SK-N-SH treated with all-trans-retinoic acid at 6 μM for 48 hours (cell line): ENCODE measurements around the gene ERC1.
A peak's percentile ranks its signal among the peaks of the same experiment; 100 is the strongest.

ENCODE experiments used
- ATAC-seq: fragments of 200-7000 bp; cut with Tn5 transposase; 3 replicates; pipeline ENCODE4 v1.9.1; 2020; ENCODE audit warnings: mild to moderate bottlenecking, moderate library complexity
- ARNTL ChIP-seq: fragments of 450-650 bp; formaldehyde crosslinking; IDR thresholded peaks from 2 replicates; pipeline ENCODE4 v1.5.0; 2020; ENCODE audit warnings: low read depth, mild to moderate bottlenecking, moderate library complexity, borderline replicate concordance
- CSDC2 ChIP-seq: fragments of 250-450 bp; sonication (Bioruptor Pico); IDR thresholded peaks from 2 replicates; pipeline ENCODE4 v1.5.0; 2020; ENCODE audit warnings: mild to moderate bottlenecking, moderate library complexity
- ESRRG ChIP-seq: fragments of 250-450 bp; sonication (Bioruptor Pico); IDR thresholded peaks from 2 replicates; pipeline ENCODE4 v1.6.1; 2021; ENCODE audit warnings: mild to moderate bottlenecking
- GLIS3 ChIP-seq: fragments of 250-450 bp; sonication (Bioruptor Pico); IDR thresholded peaks from 2 replicates; pipeline ENCODE4 v1.5.0; 2020; ENCODE audit warnings: mild to moderate bottlenecking, moderate library complexity
- OSR1 ChIP-seq: fragments of 250-450 bp; sonication (Bioruptor Pico); IDR thresholded peaks from 2 replicates; pipeline ENCODE4 v1.8.0; 2022; ENCODE audit warnings: moderate library complexity, mild to moderate bottlenecking, inconsistent platforms
- SNAI2 ChIP-seq: fragments of 250-450 bp; sonication (Bioruptor Pico); IDR thresholded peaks from 2 replicates; pipeline ENCODE4 v1.5.0; 2020; ENCODE audit warnings: mild to moderate bottlenecking, moderate library complexity
- TCF4 ChIP-seq: fragments of 250-450 bp; sonication (Bioruptor Pico); IDR thresholded peaks from 2 replicates; pipeline ENCODE4 v1.8.0; 2021; ENCODE audit warnings: mild to moderate bottlenecking, moderate library complexity, borderline replicate concordance
- TOX ChIP-seq: fragments of 250-450 bp; sonication (Bioruptor Pico); IDR thresholded peaks from 2 replicates; pipeline ENCODE4 v1.8.0; 2021; ENCODE audit warnings: mild to moderate bottlenecking, moderate library complexity, borderline replicate concordance
- ZC3H10 ChIP-seq: fragments of 250-450 bp; sonication (Bioruptor Pico); IDR thresholded peaks from 2 replicates; pipeline ENCODE4 v1.5.1; 2021; ENCODE audit warnings: mild to moderate bottlenecking, moderate library complexity
- ZFP3 ChIP-seq: fragments of 250-450 bp; sonication (Bioruptor Pico); IDR thresholded peaks from 2 replicates; pipeline ENCODE4 v1.5.0; 2020; ENCODE audit warnings: mild to moderate bottlenecking, moderate library complexity
- ZFP30 ChIP-seq: fragments of 450-650 bp; formaldehyde crosslinking; IDR thresholded peaks from 2 replicates; pipeline ENCODE4 v1.5.0; 2022; ENCODE audit warnings: mild to moderate bottlenecking, moderate library complexity
- ZNF565 ChIP-seq: fragments of 450-650 bp; formaldehyde crosslinking; conservative IDR thresholded peaks from 2 replicates; pipeline ENCODE4 v1.5.0; 2020; ENCODE audit warnings: low read depth, mild to moderate bottlenecking, moderate library complexity
- ZNF70 ChIP-seq: fragments of 450-650 bp; formaldehyde crosslinking; IDR thresholded peaks from 2 replicates; pipeline ENCODE4 v1.5.0; 2020; ENCODE audit warnings: mild to moderate bottlenecking, moderate library complexity
- ZNF8 ChIP-seq: fragments of 450-650 bp; formaldehyde crosslinking; IDR thresholded peaks from 2 replicates; pipeline ENCODE4 v1.5.0; 2020; ENCODE audit warnings: mild to moderate bottlenecking, moderate library complexity
- TF ChIP-seq, protein P1 (sequence below): fragments of 250-450 bp; sonication (Bioruptor Pico); IDR thresholded peaks from 2 replicates; pipeline ENCODE4 v1.8.0; 2021; ENCODE audit warnings: low read depth, mild to moderate bottlenecking, moderate library complexity, borderline replicate concordance
- TF ChIP-seq, protein P2 (sequence below): fragments of 250-450 bp; sonication (Bioruptor Pico); IDR thresholded peaks from 2 replicates; pipeline ENCODE4 v1.5.1; 2020; ENCODE audit warnings: low read depth, mild to moderate bottlenecking, moderate library complexity
- TF ChIP-seq, protein P3 (sequence below): fragments of 250-450 bp; sonication (Bioruptor Pico); IDR thresholded peaks from 2 replicates; pipeline ENCODE4 v1.8.0; 2020; ENCODE audit warnings: mild to moderate bottlenecking, moderate library complexity, borderline replicate concordance
- TF ChIP-seq, protein P4 (sequence below): fragments of 250-450 bp; sonication (Bioruptor Pico); IDR thresholded peaks from 2 replicates; pipeline ENCODE4 v1.5.1; 2021; ENCODE audit warnings: mild to moderate bottlenecking, moderate library complexity

Gene ERC1

DNA sequence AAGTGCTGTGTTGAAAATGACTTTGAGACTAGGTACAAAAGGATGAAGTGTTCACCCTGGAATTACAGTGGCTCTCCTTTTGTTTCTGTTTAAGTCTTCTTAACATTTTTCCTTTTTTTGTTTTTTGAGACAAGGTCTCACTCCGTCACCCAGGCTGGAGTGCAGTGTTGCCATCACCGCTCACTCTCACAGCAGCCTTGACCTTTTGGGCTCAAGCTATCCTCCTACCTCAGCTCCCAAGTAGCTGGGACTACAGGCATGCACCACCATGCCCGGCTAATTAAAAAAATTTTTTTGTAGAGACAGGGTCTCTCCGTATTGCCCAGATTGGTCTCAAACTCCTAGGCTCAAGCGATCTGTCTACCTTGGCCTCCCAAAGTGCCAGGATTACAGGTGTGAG lies 20.1 kb downstream of the ERC1 start (continued):
- TF ChIP-seq, protein P1, sequence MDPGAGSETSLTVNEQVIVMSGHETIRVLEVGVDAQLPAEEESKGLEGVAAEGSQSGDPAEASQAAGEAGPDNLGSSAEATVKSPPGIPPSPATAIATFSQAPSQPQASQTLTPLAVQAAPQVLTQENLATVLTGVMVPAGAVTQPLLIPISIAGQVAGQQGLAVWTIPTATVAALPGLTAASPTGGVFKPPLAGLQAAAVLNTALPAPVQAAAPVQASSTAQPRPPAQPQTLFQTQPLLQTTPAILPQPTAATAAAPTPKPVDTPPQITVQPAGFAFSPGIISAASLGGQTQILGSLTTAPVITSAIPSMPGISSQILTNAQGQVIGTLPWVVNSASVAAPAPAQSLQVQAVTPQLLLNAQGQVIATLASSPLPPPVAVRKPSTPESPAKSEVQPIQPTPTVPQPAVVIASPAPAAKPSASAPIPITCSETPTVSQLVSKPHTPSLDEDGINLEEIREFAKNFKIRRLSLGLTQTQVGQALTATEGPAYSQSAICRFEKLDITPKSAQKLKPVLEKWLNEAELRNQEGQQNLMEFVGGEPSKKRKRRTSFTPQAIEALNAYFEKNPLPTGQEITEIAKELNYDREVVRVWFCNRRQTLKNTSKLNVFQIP = no peak
- TF ChIP-seq ZFP30 (CRISPR knock-in tag) = no peak
- TF ChIP-seq OSR1 = no peak
- TF ChIP-seq, protein P2, sequence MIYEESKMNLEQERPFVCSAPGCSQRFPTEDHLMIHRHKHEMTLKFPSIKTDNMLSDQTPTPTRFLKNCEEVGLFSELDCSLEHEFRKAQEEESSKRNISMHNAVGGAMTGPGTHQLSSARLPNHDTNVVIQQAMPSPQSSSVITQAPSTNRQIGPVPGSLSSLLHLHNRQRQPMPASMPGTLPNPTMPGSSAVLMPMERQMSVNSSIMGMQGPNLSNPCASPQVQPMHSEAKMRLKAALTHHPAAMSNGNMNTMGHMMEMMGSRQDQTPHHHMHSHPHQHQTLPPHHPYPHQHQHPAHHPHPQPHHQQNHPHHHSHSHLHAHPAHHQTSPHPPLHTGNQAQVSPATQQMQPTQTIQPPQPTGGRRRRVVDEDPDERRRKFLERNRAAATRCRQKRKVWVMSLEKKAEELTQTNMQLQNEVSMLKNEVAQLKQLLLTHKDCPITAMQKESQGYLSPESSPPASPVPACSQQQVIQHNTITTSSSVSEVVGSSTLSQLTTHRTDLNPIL (CRISPR knock-in tag) = no peak
- no peak for TF ChIP-seq TOX (CRISPR knock-in tag)

DNA sequence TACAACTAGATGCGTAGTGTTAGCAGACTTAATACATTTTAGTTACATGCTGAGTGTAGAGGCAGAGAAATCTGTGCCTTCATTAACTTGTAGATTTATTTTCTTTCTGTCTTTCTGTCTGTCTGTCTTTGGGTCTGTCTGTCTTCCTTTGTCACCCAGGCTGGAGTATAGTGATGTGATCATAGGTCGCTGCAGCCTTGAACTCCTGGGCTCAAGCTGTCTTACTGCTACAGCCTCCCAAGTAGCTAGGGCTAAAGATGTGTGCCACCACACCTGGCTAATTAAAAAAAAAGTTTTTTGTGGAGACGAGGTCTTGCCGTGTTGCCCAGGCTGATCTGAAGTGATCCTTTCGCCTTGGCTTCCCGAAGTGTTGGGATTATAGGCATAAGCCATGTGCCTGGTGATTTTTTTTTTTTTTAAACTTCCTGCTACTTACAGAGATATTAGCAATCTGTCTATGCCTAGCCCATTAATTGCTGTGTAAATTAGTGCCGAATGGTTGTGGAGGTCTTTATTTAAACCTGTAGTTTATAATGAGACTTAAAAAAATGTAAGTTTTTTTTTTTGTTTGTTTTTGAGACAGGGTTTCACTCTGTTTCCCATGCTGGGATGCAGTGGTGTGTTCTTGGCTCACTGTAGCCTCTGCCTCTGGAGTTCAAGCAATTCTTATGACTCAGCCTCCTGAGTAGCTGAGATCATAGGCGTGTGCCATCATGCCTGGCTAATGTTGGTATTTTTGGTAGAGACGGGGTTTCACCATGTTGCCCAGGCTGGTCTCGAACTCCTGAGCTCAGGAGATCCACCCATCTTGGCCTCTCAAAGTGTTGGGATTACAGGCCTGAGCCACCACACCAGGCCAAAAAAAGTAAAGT lies 22.8 kb downstream of the ERC1 start:
- ATAC-seq = peak; percentile 99
- TF ChIP-seq, protein P3, sequence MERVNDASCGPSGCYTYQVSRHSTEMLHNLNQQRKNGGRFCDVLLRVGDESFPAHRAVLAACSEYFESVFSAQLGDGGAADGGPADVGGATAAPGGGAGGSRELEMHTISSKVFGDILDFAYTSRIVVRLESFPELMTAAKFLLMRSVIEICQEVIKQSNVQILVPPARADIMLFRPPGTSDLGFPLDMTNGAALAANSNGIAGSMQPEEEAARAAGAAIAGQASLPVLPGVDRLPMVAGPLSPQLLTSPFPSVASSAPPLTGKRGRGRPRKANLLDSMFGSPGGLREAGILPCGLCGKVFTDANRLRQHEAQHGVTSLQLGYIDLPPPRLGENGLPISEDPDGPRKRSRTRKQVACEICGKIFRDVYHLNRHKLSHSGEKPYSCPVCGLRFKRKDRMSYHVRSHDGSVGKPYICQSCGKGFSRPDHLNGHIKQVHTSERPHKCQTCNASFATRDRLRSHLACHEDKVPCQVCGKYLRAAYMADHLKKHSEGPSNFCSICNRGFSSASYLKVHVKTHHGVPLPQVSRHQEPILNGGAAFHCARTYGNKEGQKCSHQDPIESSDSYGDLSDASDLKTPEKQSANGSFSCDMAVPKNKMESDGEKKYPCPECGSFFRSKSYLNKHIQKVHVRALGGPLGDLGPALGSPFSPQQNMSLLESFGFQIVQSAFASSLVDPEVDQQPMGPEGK (CRISPR knock-in tag) = no peak
- TF ChIP-seq SNAI2 (CRISPR knock-in tag) (no peak), ZNF70 (CRISPR knock-in tag) (no peak), ZC3H10 (no peak), ZFP30 (CRISPR knock-in tag) (no peak), ESRRG (CRISPR knock-in tag) (no peak), ZNF8 (no peak), ZNF565 (CRISPR knock-in tag) (no peak), TOX (CRISPR knock-in tag) (no peak), ARNTL (CRISPR knock-in tag) (no peak), GLIS3 (CRISPR knock-in tag) (no peak), ZFP3 (CRISPR knock-in tag) (no peak), TCF4 (no peak), CSDC2 (no peak), OSR1 (no peak)
- TF ChIP-seq, protein P1 = no peak
- TF ChIP-seq, protein P2 (CRISPR knock-in tag) = no peak
- TF ChIP-seq, protein P4, sequence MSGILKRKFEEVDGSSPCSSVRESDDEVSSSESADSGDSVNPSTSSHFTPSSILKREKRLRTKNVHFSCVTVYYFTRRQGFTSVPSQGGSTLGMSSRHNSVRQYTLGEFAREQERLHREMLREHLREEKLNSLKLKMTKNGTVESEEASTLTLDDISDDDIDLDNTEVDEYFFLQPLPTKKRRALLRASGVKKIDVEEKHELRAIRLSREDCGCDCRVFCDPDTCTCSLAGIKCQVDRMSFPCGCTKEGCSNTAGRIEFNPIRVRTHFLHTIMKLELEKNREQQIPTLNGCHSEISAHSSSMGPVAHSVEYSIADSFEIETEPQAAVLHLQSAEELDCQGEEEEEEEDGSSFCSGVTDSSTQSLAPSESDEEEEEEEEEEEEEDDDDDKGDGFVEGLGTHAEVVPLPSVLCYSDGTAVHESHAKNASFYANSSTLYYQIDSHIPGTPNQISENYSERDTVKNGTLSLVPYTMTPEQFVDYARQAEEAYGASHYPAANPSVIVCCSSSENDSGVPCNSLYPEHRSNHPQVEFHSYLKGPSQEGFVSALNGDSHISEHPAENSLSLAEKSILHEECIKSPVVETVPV (CRISPR knock-in tag) = no peak

DNA sequence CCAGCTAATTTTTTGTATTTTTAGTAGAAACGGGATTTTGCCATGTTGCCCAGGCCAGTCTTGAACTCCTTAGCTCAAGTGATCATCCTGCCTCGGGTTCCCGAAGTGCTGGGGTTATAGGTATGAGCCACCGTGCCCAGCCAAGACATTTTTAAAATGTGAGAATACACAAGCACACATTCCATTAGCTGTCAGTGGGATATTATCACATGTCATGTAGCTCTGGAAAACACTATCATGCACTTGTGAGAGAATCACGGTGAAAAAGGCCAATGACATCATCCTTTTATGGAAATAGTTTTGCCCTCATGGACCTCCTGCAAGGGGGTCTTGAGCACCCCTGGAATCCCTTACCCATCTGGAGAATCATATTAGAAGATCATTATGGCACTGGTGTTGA lies 28.3 kb downstream of the ERC1 start:
- TF ChIP-seq ESRRG (CRISPR knock-in tag) (no peak), ZNF70 (CRISPR knock-in tag) (no peak), SNAI2 (CRISPR knock-in tag) (no peak), TCF4 (no peak), ZFP3 (CRISPR knock-in tag) (no peak), ZNF565 (CRISPR knock-in tag) (no peak), OSR1 (no peak)
- TF ChIP-seq, protein P4 (CRISPR knock-in tag) = no peak
- TF ChIP-seq, protein P2 (CRISPR knock-in tag) = no peak
- TF ChIP-seq, protein P3 (CRISPR knock-in tag) = no peak
- TF ChIP-seq, protein P1 = no peak
- ATAC-seq = no peak
